Measurements from ENCODE around the gene OGA. TPM values are rescaled to one million over a fixed set of nuclear protein-coding genes. Genes with fewer than 3 reads are reported as not detected.

Gene OGA
- polyA plus RNA-seq, 3 donors = 6.9 to 104 (median 15.3) TPM

DNA sequence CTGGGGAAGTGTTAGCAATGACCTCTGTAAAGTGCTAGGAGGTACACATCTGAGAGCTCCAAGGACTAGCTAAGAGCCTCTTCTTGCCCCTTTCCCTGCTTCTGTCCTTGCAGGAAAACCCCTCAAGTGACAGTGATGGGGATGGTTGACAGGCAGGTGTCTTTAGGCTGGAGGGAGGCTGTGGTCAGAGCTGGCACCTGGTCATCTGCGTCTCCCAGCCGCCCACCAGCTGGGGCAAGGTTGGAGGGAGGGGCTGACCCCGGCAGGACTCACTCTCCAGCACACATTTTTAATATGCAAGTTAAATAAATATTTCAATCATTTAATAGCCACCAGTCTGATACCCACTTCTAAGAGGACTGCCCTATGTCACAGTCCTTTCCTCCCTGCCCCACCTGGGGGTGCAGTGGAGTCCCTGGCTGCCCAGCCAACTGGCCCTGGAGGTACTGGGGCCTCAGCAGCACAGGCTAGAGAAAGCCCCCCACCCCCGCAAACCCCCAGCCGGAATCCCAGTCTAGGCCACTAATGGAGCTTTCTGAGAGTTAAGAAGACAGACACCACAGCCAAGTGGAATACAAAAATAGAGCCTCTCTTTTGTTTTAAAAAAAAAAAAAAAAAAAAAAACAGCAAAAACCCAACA, 48.6 kb downstream of the OGA start:
- Histone ChIP-seq H3K27me3 (ENCODE audit: control insufficient read depth in 2 of 2, insufficient read depth in 2 of 2, low read length in 2 of 2) (peaks cover 26 to 68% of the 10 kb centered on the region in 2 donors), H3K27ac (ENCODE audit: low read depth in 1 of 2, low read length in 2 of 2) (no peak overlapping the region), H3K36me3 (replicated peaks in 1 of 2; ENCODE audit: control insufficient read depth in 1 of 2, insufficient read depth in 2 of 2, low read length in 2 of 2) (no peaks in the 10 kb centered on the region), H3K9ac (ENCODE audit: insufficient read depth, low read length, poor library complexity, severe bottlenecking) (no peak overlapping the region), H3K4me1 (ENCODE audit: control insufficient read depth in 1 of 2, insufficient read depth in 2 of 2, low read length in 2 of 2) (no peaks in the 10 kb centered on the region), H2AFZ (ENCODE audit: insufficient read depth, low read depth, low read length, poor library complexity, severe bottlenecking) (no peak overlapping the region), H3K4me3 (replicated peaks in 1 of 3; ENCODE audit: low read depth in 2 of 3, low read length in 3 of 3) (no peak overlapping the region), H3K79me2 (ENCODE audit: insufficient read depth, low read length) (no peaks in the 10 kb centered on the region), H4K20me1 (ENCODE audit: insufficient read depth, low read length) (no peaks in the 10 kb centered on the region), H3K4me2 (replicated peaks; ENCODE audit: extremely low read depth, low read length, poor library complexity, severe bottlenecking) (no peak overlapping the region), H3K9me3 (replicated peaks in 1 of 2; ENCODE audit: control insufficient read depth in 1 of 2, insufficient read depth in 1 of 2, low read length in 2 of 2) (peaks cover 0 to 15% of the 10 kb centered on the region in 2 donors)
- TF ChIP-seq, protein P1, sequence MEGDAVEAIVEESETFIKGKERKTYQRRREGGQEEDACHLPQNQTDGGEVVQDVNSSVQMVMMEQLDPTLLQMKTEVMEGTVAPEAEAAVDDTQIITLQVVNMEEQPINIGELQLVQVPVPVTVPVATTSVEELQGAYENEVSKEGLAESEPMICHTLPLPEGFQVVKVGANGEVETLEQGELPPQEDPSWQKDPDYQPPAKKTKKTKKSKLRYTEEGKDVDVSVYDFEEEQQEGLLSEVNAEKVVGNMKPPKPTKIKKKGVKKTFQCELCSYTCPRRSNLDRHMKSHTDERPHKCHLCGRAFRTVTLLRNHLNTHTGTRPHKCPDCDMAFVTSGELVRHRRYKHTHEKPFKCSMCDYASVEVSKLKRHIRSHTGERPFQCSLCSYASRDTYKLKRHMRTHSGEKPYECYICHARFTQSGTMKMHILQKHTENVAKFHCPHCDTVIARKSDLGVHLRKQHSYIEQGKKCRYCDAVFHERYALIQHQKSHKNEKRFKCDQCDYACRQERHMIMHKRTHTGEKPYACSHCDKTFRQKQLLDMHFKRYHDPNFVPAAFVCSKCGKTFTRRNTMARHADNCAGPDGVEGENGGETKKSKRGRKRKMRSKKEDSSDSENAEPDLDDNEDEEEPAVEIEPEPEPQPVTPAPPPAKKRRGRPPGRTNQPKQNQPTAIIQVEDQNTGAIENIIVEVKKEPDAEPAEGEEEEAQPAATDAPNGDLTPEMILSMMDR (IDR thresholded peaks at IDR 0.05) = no peak
- H3K4me3 Mint-ChIP-seq = no peak overlapping the region
- DNase-seq = no peak
- peaks cover 7% of the 10 kb centered on the region for H3K4me1 Mint-ChIP-seq
- peaks cover 70 to 95% (median 73%) of the 10 kb centered on the region in 3 donors for H3K27me3 Mint-ChIP-seq (ENCODE audit: low read depth in 3 of 3)
- intact Hi-C loops (cut with micrococcal nuclease) = loop anchor here in 1 of 2 donors (10.0 kb wide), 1 partner anchor 555 kb away; no protein-coding TSS in a partner anchor
- H3K36me3 Mint-ChIP-seq = no peaks in the 10 kb centered on the region
- H3K9me3 Mint-ChIP-seq = peaks cover 0 to 4% (median 2%) of the 10 kb centered on the region in 7 donors
- no peak overlapping the region for H3K27ac Mint-ChIP-seq
- WGBS (ENCODE audit: insufficient coverage) = no CpG with 5 or more reads among the region's 5 CpGs

DNA sequence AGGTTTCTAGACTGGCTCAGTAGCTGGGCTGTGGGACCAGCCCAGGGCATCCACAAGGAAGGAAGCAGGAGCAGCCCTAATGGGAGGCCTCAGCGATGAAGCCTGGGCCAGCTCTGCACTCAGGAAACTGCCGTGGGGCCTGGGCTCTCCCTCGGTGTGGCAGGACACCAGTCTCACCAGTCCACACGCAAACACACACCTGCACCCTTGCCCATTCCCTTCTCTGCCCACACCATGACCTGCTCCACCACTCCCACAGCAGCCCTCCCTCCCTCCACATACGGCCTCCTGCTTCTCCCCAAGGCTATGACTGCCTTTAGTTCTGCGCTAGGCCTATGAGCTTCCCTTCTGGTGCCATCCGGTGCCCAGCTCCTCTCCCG, 49.5 kb downstream of the OGA start:
- peaks cover 4% of the 10 kb centered on the region for H3K4me1 Mint-ChIP-seq
- no peaks in the 10 kb centered on the region for H4K20me1 ChIP-seq (ENCODE audit: insufficient read depth, low read length)
- peaks cover 0 to 7% of the 10 kb centered on the region in 2 donors for H3K9me3 ChIP-seq (replicated peaks in 1 of 2; ENCODE audit: control insufficient read depth in 1 of 2, insufficient read depth in 1 of 2, low read length in 2 of 2)
- H3K27me3 Mint-ChIP-seq (ENCODE audit: low read depth in 3 of 3) = peaks cover 61 to 89% (median 64%) of the 10 kb centered on the region in 3 donors
- H3K4me3 ChIP-seq (replicated peaks in 1 of 3; ENCODE audit: low read depth in 2 of 3, low read length in 3 of 3) = no peak overlapping the region
- H3K36me3 Mint-ChIP-seq = no peaks in the 10 kb centered on the region
- intact Hi-C loops (cut with micrococcal nuclease) = no loop called here
- no peaks in the 10 kb centered on the region for H3K36me3 ChIP-seq (replicated peaks in 1 of 2; ENCODE audit: control insufficient read depth in 1 of 2, insufficient read depth in 2 of 2, low read length in 2 of 2)
- WGBS (ENCODE audit: insufficient coverage) = 87% methylated on average over 8 of the region's 8 CpGs
- H3K4me2 ChIP-seq (replicated peaks; ENCODE audit: extremely low read depth, low read length, poor library complexity, severe bottlenecking) = no peak overlapping the region
- no peaks in the 10 kb centered on the region for H3K4me1 ChIP-seq (ENCODE audit: control insufficient read depth in 1 of 2, insufficient read depth in 2 of 2, low read length in 2 of 2)
- peaks cover 0 to 2% (median 0%) of the 10 kb centered on the region in 7 donors for H3K9me3 Mint-ChIP-seq
- no peak overlapping the region for H2AFZ ChIP-seq (ENCODE audit: insufficient read depth, low read depth, low read length, poor library complexity, severe bottlenecking)
- no peak overlapping the region for H3K27ac Mint-ChIP-seq
- H3K9ac ChIP-seq (ENCODE audit: insufficient read depth, low read length, poor library complexity, severe bottlenecking) = no peak overlapping the region
- H3K4me3 Mint-ChIP-seq = peak overlapping the region in 1 of 2 donors; percentile 36
- peaks cover 19 to 59% of the 10 kb centered on the region in 2 donors for H3K27me3 ChIP-seq (ENCODE audit: control insufficient read depth in 2 of 2, insufficient read depth in 2 of 2, low read length in 2 of 2)
- TF ChIP-seq, protein P1 (IDR thresholded peaks at IDR 0.05) = no peak
- no peaks in the 10 kb centered on the region for H3K79me2 ChIP-seq (ENCODE audit: insufficient read depth, low read length)
- no peak for DNase-seq
- H3K27ac ChIP-seq (ENCODE audit: low read depth in 1 of 2, low read length in 2 of 2) = no peak overlapping the region

Data from CD14-positive monocyte (primary cell).